HG03571 (cell line): ENCODE results near the gene IGBP1.
"Not testable (repeated sequence)": the region's sequence is repeated elsewhere in the genome, so short reads cannot be mapped to it uniquely, and the experiment has no call there.

Experiments
- ATAC-seq: cut with Tn5 transposase; IDR thresholded peaks from one replicate; pipeline ENCODE4 v1.9.1; 2021; ENCODE audit not compliant: unreplicated experiment

The IGBP1 gene

DNA sequence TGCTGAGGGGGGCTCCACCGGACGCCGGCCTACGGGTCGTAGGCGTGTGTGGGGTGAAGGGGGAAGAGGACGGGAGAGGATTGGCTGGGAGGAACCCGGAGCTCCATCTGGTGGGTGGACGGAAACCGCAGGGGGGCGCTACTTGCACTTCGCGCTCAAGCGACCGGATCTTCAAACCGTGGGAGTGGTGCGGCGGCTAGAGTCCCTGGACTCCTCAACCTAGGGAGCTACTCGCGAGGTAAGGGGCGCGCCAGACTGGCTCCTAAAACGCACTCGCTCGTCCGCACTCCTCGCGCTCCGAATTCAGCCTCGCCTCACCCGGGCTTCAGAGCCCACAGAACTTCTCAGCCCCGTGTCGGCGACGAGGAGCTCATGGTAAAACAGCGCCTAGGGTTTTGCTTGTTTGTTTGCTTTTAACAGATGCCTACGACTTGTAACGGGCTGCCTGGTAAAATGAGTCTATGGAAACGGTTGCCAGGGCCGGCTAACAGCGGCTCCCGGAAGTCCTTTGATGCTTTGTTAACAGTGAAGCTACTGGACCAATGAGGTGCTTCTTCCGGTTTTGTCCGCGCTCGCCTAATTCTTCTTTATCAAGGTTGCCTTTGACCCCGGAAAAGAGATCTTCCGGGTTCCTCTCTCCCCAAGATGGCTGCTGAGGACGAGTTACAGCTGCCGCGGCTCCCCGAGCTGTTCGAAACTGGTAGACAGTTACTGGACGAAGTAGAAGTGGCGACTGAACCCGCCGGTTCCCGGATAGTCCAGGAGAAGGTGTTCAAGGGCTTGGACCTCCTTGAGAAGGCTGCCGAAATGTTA, at the start of gene IGBP1:
IGBP1 (plus strand) TSS at position 145 of the 813 bp plus-strand sequence; CDS start at position 646, 501 bp downstream.
- peak; percentile 87 for ATAC-seq

DNA sequence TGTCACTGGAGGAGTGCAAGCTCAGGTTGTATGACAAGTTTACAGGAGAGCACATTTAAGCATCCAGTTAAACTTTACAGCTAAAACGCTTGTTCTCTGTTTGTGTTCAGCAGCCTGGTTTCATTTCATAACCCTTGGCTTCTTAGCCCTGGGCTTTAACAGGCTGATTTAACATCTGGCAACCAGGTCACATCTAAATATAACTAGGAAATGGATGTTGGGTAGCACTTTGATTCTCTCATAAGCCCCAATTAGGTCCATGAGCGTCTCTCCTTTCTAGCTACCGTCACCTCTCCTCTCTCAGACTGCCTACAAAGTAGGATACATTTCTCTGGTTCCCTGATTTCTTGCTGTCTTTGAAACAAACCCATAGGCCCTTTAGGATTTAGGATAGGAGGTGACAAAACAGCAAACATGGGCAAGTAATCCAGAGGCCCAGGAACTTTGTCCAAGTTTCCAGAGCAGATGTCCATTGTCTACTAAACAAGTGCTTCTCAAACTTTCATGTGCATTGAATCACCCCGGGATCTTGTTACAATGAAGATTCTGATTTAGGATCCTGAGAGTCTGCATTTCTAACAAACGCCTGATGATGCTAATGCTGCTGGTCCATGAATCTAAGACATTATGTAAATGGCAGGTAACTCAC, 48.5 kb upstream of the IGBP1 start:
- no peak for ATAC-seq

- ATAC-seq, result no peak
Observed at GRCh38 chrX:70087857-70088630, 45.2 kb upstream of the IGBP1 start.

DNA sequence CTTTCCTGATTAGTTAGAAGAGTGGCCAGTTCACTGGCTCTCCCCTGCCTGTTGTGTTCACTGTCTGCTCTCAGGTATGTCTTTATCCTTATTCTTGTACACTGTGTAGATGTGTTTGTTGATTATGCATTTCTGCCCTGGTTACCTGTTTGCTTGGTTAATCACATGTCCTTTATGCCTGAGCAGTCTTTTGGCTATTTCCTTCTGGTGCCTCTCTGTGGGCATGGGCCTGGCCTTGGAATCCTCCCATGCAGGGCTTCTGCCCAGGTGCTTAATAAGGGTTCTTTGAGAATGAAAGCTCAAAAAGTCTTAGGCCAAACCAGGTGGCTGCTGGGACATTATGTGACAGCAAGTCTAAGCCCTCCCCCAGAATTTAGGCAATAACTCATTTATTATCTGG, 44.5 kb upstream of the IGBP1 start:
- no peak for ATAC-seq

- no peak for ATAC-seq
Observed at GRCh38 chrX:70089604-70090297, 43.5 kb upstream of the IGBP1 start.

DNA sequence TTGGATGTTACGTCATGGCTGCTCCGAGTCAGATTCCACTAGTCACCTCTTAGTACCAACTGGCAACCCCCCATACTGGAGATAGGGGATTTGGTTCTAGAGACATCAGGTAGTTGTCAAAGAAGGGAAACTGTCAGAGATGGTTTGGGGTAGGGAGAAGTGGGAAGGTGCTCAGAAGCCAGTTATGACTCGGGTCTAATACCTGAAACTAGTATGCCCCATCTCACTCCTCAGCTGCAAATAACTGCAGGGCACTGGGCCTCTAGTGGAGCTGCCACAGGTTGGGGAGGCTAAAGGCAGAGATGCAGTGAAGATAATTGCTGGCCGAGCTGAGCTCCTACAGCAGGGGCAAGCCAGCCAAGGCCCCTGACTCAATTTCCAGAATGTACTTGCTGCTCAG, 41.0 kb upstream of the IGBP1 start:
- no peak for ATAC-seq

- no peak for ATAC-seq
Observed at GRCh38 chrX:70096052-70096451, 37.2 kb upstream of the IGBP1 start.

GRCh38 chrX:70105229-70105628, 28.0 kb upstream of the IGBP1 start:
- no peak for ATAC-seq

GRCh38 chrX:70111436-70112026, 21.7 kb upstream of the IGBP1 start:
- not testable (repeated sequence) for ATAC-seq

DNA sequence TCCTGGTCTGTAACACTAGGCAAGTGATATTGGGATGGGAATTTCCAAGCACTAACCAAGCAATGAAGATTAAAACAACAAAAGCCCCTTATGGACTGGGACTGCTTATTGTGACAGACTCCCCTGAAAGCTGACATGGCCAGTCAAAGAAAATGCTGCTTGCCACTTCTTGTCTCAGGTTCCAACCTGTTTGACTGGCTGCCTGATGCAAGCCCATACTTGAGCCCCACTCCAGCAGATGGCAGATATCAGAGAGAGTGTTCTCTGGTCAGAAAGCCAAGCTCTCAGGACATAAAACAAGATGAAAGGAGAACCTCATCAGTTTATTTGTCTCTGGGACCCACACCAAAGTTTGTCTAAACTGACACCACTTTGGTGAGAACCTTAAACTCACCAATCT, 15.5 kb upstream of the IGBP1 start:
- no peak for ATAC-seq

DNA sequence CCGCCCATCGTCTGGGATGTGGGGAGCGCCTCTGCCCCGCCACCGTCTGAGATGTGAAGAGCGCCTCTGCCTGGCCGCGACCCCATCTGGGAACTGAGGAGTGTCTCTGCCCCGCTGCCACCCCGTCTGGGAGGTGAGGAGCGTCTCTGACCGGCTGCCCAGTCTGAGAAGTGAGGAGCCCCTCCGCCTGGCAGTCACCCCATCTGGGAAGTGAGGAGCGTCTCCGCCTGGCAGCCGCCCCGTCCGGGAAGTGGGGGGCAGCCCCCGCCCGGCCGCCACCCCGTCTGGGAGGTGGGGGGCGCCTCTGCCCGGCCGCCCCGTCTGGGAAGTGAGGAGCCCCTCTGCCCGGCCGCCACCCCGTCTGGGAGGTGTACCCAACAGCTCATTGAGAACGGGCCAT, 10.2 kb upstream of the IGBP1 start:
- ATAC-seq, result not testable (repeated sequence)

- no peak for ATAC-seq
Observed at GRCh38 chrX:70124678-70125077, 8.6 kb upstream of the IGBP1 start.

DNA sequence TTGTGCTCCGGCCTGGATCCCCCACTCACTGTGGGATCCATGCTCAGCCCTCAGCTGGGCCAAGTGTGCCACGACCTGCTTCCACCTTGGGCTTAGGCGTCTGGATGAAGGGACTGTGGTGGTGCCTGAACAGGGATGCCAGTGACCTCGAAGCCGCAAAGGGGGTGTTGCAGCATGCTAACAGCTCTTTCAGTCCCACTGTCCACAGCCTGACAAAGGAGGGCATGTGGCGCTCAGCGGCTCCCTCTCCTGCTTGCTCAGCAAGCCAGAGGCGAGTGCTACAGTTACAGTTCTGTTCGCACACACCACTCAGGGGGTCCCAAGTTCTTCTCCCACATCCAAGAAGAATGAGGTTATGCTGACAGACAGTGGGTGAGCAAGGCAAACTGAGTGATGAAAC, 5.2 kb upstream of the IGBP1 start:
- ATAC-seq, result no peak

DNA sequence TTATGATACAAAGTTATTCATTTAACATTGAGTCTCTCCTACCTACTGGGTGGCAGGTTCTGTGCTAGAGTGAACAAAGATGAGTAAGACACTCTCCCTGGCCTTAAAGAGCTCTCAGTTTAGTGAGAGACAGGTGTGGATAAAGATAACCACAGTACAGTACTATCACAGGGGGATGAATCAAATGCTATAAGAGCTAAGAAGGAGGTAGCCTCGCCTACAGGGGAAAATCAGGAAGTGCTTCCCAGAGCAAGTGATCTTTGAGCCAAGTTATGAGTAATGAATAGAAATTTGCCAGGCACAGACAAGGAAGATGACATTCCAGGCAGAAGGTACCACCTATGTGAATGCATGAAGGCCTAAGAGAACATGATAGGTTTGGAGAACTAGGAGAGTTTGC, 3.4 kb upstream of the IGBP1 start:
- ATAC-seq, result no peak

- no peak for ATAC-seq
Observed at GRCh38 chrX:70132224-70132623, 1.0 kb upstream of the IGBP1 start.

- no peak for ATAC-seq
Observed at GRCh38 chrX:70132877-70133302, 357 bp upstream of the IGBP1 start.

- ATAC-seq, result no peak
Observed at GRCh38 chrX:70134116-70134477, 850 bp downstream of the IGBP1 start.

GRCh38 chrX:70138622-70139021, 5.4 kb downstream of the IGBP1 start:
- ATAC-seq, result no peak

DNA sequence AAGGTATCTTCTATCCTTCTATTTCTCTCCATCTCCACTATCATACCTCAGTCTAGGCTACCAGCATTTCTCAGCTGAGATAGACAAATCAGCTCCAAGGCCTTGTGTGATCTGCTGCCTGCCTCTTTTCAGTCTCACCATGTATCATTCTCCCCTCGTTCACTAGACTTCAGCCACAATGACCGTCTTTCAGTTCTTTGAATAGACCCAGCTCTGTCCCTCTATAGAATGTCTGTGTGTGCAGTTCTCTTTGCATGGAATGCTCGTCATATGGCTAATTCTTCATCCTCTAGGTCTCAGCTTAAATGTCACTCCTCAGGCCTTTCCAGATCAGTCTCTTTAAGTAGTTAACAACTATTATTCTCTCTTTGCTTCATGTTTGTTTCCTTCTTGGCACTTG, 6.5 kb downstream of the IGBP1 start:
- ATAC-seq, result no peak

DNA sequence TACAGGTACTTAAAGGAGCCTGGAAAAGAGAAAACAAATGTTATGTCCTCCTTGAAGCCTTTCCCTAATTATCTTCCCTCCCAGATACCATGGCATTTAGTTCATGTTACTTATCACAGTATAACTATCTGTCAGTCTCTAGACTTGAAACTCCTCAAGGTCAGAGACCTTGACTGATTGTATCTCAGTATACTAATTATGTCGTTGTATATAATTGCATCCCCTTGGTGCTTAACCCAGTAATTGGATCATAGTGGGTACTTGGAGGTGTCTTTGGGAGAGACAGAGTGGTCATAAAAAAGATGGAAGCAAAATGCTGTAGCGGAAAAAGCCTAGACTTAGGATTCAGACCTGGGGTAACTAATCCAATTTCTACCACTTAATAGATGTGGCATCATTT, 8.1 kb downstream of the IGBP1 start:
- ATAC-seq, result no peak
